Activated B cell treated with CpG ODN at 0.5 μM for 24 hours (primary cell): ENCODE results near the gene PI4KB. TPM values are rescaled to one million over a fixed set of nuclear protein-coding genes. Genes with fewer than 3 reads are reported as not detected.

Source experiments
- ATAC-seq: fragments of 200-7000 bp; cut with Tn5 transposase; one replicate; pipeline ENCODE4 v1.10.0; 2021; ENCODE audit warnings: low read depth, mild to moderate bottlenecking, moderate library complexity
- CTCF ChIA-PET: fragments of 350-600 bp; sonication (Branson Sonifier 250); formaldehyde crosslinking; loops from one replicate; lab custom pipeline; 2021; ENCODE audit warnings: antibody characterized with exemption; lab: Charles Lee
- POLR2A ChIA-PET: fragments of 350-600 bp; sonication (Branson Sonifier 250); formaldehyde crosslinking; loops from one replicate; lab custom pipeline; 2021; ENCODE audit warnings: antibody characterized with exemption; lab: Charles Lee
- DNase-seq: peaks from one replicate; pipeline ENCODE4 v3.0.0; 2022
- H3K27ac Mint-ChIP-seq: one replicate; pipeline ENCODE4 v1.8.0; 2020; ENCODE audit warnings: mixed read lengths
- H3K27me3 Mint-ChIP-seq: one replicate; pipeline ENCODE4 v1.8.0; 2021; ENCODE audit warnings: mixed read lengths
- H3K36me3 Mint-ChIP-seq: one replicate; pipeline ENCODE4 v1.8.0; 2021; ENCODE audit warnings: low read depth, mixed read lengths
- H3K4me1 Mint-ChIP-seq: one replicate; pipeline ENCODE4 v1.8.0; 2021; ENCODE audit warnings: mixed read lengths
- H3K4me3 Mint-ChIP-seq: one replicate; pipeline ENCODE4 v1.8.0; 2020; ENCODE audit warnings: mild to moderate bottlenecking, mixed read lengths
- H3K9me3 Mint-ChIP-seq: one replicate; pipeline ENCODE4 v1.8.0; 2020; ENCODE audit warnings: mixed read lengths
- CTCF ChIP-seq: fragments of 200-600 bp; IDR thresholded peaks from one replicate; pipeline ENCODE4 v1.8.0; 2022; ENCODE audit warnings: antibody characterized with exemption, mild to moderate bottlenecking
- intact Hi-C: fragments of 100-400 bp; cut with micrococcal nuclease; formaldehyde crosslinking; loops from one replicate; pipeline ENCODE4 v1.15.1; 2024
- total RNA-seq: library from RNA; stranded (reverse); gene quantifications from 2 replicates; pipeline ENCODE4 v1.2.3, GENCODE V29; 2022

PI4KB gene
- total RNA-seq, 1 donor from 2014 or later = 113 TPM

GRCh38 chr1:151313501-151313900, 13.7 kb downstream of the PI4KB start:
- ChIA-PET CTCF (interaction anchor here (1.0 to 1.1 kb wide), 2 partner anchors 27 to 523 kb away, joined by 3 to 5 read pairs; no protein-coding TSS in a partner anchor), POLR2A (interaction anchor here (1.8 kb wide), 1 partner anchor 86 kb away, joined by 3 read pairs; the partner anchor contains the start of gene PSMB4)
- ATAC-seq (no peak), DNase-seq (no peak)
- H3K27ac Mint-ChIP-seq = no peak overlapping the region
- no peak for TF ChIP-seq CTCF
- no peaks in the 10 kb centered on the region for H3K27me3 Mint-ChIP-seq
- peaks cover 21% of the 10 kb centered on the region for H3K4me1 Mint-ChIP-seq
- no peaks in the 10 kb centered on the region for H3K9me3 Mint-ChIP-seq
- intact Hi-C loops = no loop called here
- peaks cover 81% of the 10 kb centered on the region for H3K36me3 Mint-ChIP-seq
- H3K4me3 Mint-ChIP-seq = no peak overlapping the region

DNA sequence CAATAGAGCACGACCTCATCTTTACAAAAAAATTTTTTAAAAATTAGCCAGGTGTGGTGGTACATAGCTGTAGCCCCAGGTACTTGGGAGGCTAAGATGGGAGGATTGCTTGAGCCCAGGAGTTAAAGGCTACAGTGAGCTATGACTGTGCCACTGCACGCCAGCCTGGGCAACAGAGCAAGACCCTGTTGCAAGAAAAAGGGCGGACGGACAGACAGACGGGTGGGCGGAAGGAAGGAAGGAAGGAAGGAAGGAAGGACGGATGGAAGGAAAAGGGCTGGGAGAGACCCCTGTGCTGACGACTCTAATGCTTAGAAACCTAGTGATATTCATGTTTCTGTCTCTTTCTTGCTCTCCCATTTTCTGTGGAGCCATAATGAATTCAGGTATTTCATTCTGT, 14.4 kb downstream of the PI4KB start:
- Mint-ChIP-seq H3K27me3 (no peaks in the 10 kb centered on the region), H3K4me3 (no peak overlapping the region), H3K36me3 (peaks cover 87% of the 10 kb centered on the region), H3K9me3 (no peaks in the 10 kb centered on the region), H3K4me1 (peaks cover 21% of the 10 kb centered on the region), H3K27ac (no peak overlapping the region)
- no peak for TF ChIP-seq CTCF
- intact Hi-C loops = no loop called here
- ChIA-PET CTCF (interaction anchor here (1.1 kb wide), 1 partner anchor 28 kb away, joined by 5 read pairs; no protein-coding TSS in a partner anchor), POLR2A (interaction anchor here (1.1 to 1.8 kb wide), 3 partner anchors 17 to 87 kb away, joined by 3 to 7 read pairs (median 5); partner anchors contain the start of gene PSMB4)
- ATAC-seq (no peak), DNase-seq (no peak)

- TF ChIP-seq CTCF = no peak
- peaks cover 88% of the 10 kb centered on the region for H3K36me3 Mint-ChIP-seq
- no peaks in the 10 kb centered on the region for H3K9me3 Mint-ChIP-seq
- ChIA-PET CTCF (interaction anchor here (3.1 kb wide), 1 partner anchor 28 kb away, joined by 14 read pairs; no protein-coding TSS in a partner anchor), POLR2A (interaction anchor here (1.1 to 1.8 kb wide), 4 partner anchors 17 to 87 kb away, joined by 3 to 7 read pairs (median 4); partner anchors contain the start of genes PSMB4 and PSMD4)
- ATAC-seq (no peak), DNase-seq (no peak)
- H3K4me1 Mint-ChIP-seq = peaks cover 21% of the 10 kb centered on the region
- no peak overlapping the region for H3K27ac Mint-ChIP-seq
- no peaks in the 10 kb centered on the region for H3K27me3 Mint-ChIP-seq
- intact Hi-C loops = no loop called here
- no peak overlapping the region for H3K4me3 Mint-ChIP-seq
Measured at GRCh38 chr1:151312411-151312810, 14.8 kb downstream of the PI4KB start.

- ChIA-PET POLR2A (interaction anchor here (1.1 to 2.1 kb wide), 5 partner anchors 16 to 88 kb away, joined by 3 to 11 read pairs (median 4); partner anchors contain the start of genes PI4KB, PSMB4 and PSMD4), CTCF (interaction anchor here (2.8 to 3.1 kb wide), 2 partner anchors 11 to 29 kb away, joined by 14 to 16 read pairs; no protein-coding TSS in a partner anchor)
- Mint-ChIP-seq H3K4me3 (no peak overlapping the region), H3K4me1 (peaks cover 21% of the 10 kb centered on the region), H3K36me3 (peaks cover 93% of the 10 kb centered on the region), H3K27me3 (no peaks in the 10 kb centered on the region), H3K27ac (peak overlapping the region; percentile 19), H3K9me3 (no peaks in the 10 kb centered on the region)
- ATAC-seq = peak; percentile 98
- no peak for DNase-seq
- intact Hi-C loops = no loop called here
- TF ChIP-seq CTCF = no peak
Measured at GRCh38 chr1:151311589-151312331, 15.5 kb downstream of the PI4KB start.

DNA sequence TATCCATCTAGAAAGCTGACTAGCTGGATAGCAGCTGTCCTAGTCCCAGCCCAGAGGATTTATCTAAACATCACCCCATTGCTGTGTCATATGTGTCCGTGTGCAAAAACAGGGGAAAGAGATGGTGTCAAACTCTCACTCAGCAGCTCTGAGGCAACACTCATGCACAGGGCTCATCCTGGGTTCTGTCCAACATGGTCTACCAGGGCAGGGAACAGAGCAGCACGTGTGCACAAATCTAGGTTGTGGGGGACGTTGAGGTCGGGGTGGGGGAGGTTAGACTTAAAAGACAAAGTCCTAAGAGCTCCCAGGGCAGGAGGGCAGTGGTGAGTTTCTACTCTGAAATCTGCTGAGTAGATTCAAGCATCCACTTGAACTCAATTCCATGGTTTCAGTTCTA, 16.2 kb downstream of the PI4KB start:
- Mint-ChIP-seq H3K27me3 (no peaks in the 10 kb centered on the region), H3K36me3 (peaks cover 95% of the 10 kb centered on the region), H3K9me3 (no peaks in the 10 kb centered on the region), H3K27ac (no peak overlapping the region), H3K4me1 (peaks cover 21% of the 10 kb centered on the region), H3K4me3 (no peak overlapping the region)
- ATAC-seq (no peak), DNase-seq (no peak)
- intact Hi-C loops = no loop called here
- ChIA-PET CTCF (interaction anchor here (1.3 to 3.1 kb wide), 3 partner anchors 10 to 90 kb away, joined by 3 to 16 read pairs (median 14); no protein-coding TSS in a partner anchor), POLR2A (interaction anchor here (1.1 to 2.1 kb wide), 7 partner anchors 10 to 89 kb away, joined by 3 to 11 read pairs (median 4); partner anchors contain the start of genes PI4KB, PSMB4 and PSMD4)
- TF ChIP-seq CTCF = no peak
